IPS-20b (cell line): ENCODE results near the gene ACTN2.

ENCODE experiments used
- H3K27ac ChIP-seq: one replicate; pipeline ENCODE4 v1.5.1; 2013; ENCODE audit warnings: low read length
- H3K27me3 ChIP-seq: 2 replicates; pipeline ENCODE4 v1.6.1; 2013; ENCODE audit warnings: mild to moderate bottlenecking, low read length, inconsistent platforms; ENCODE audit not compliant: insufficient read depth
- H3K36me3 ChIP-seq: 2 replicates; pipeline ENCODE4 v1.6.1; 2013; ENCODE audit warnings: low read depth, mild to moderate bottlenecking, inconsistent platforms, low read length, moderate library complexity; ENCODE audit not compliant: insufficient read depth
- H3K4me1 ChIP-seq: 2 replicates; pipeline ENCODE4 v1.6.1; 2013; ENCODE audit warnings: mild to moderate bottlenecking, control low read depth, inconsistent platforms, low read length, moderate library complexity; ENCODE audit not compliant: insufficient read depth
- H3K4me3 ChIP-seq: 2 replicates; pipeline ENCODE4 v1.5.1; 2013; ENCODE audit warnings: mild to moderate bottlenecking, low read length, inconsistent platforms
- H3K9ac ChIP-seq: 2 replicates; pipeline ENCODE4 v1.6.1; 2013; ENCODE audit warnings: low read depth, mild to moderate bottlenecking, inconsistent platforms, low read length, moderate library complexity
- H3K9me3 ChIP-seq: 2 replicates; pipeline ENCODE4 v1.6.1; 2013; ENCODE audit warnings: mild to moderate bottlenecking, low read depth, low read length, inconsistent platforms; ENCODE audit not compliant: insufficient read depth

The ACTN2 gene

DNA sequence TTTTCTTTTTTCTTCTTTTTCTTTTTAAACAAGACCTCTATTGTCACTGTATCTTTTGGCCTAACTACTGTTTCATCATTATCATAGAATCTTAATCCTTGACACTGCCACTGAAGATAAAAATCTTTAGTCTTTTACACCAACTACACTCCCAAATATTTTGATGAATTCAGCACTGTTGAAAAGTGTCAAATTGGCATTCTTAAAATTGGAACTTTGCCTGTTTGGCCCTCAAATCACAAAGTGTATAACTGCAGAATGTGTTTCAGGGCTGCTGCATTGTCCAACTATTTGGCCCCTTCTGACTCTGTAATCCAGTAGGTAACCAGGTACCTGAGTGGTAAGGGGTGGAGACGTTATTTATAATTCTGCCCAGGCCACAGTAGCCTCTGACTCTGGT is 34.3 kb downstream of the ACTN2 start:
- Histone ChIP-seq H3K36me3 (no peaks in the 10 kb centered on the region), H3K9me3 (no peaks in the 10 kb centered on the region), H3K4me3 (no peak overlapping the region), H3K27ac (no peak overlapping the region), H3K9ac (no peak overlapping the region), H3K27me3 (no peaks in the 10 kb centered on the region), H3K4me1 (no peaks in the 10 kb centered on the region)

DNA sequence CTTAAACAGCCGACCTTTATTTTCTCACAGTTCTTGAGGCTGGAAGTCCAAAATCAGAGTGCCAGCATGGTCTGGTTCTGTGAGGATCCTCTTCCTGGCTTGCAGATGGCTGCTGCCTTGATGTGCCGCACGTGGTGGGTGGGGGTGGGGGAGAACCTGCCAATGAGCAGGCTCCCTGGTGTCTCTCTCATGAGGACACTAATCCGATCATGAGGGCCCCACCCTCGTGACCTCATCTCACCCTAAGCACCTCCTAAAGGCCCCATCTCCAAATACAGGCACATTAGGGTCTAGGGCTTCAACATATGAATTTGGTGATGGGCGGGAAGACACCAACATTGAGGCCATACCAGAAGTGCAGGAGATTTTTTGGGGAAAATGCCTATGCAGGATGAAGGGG is 37.8 kb downstream of the ACTN2 start:
- H3K4me1 ChIP-seq = no peaks in the 10 kb centered on the region
- no peak overlapping the region for H3K9ac ChIP-seq
- no peak overlapping the region for H3K27ac ChIP-seq
- no peaks in the 10 kb centered on the region for H3K27me3 ChIP-seq
- H3K9me3 ChIP-seq = no peaks in the 10 kb centered on the region
- H3K36me3 ChIP-seq = no peaks in the 10 kb centered on the region
- no peak overlapping the region for H3K4me3 ChIP-seq

DNA sequence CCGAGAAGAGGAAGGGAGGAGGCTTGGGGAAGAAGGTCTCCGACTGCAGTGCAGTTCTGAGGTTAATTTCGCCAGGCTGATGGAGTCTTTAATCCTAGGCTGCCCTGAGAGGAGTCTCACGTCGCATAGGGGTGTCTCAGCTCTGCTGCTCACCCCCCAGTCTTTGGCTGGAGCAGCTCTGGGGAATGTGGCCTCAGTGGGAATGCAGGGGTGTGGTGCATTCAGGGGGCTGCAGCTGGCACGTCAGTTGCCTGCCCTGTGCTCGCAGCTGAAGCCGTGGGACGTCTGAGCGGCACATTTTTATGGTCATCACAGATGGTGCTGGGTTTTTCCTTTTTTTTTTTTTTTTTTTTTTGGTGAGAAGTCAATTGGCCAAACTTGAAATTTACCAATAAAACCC is 38.2 kb downstream of the ACTN2 start:
- no peak overlapping the region for H3K27ac ChIP-seq
- no peak overlapping the region for H3K9ac ChIP-seq
- H3K36me3 ChIP-seq = no peaks in the 10 kb centered on the region
- H3K27me3 ChIP-seq = no peaks in the 10 kb centered on the region
- H3K9me3 ChIP-seq = no peaks in the 10 kb centered on the region
- no peaks in the 10 kb centered on the region for H3K4me1 ChIP-seq
- H3K4me3 ChIP-seq = no peak overlapping the region

DNA sequence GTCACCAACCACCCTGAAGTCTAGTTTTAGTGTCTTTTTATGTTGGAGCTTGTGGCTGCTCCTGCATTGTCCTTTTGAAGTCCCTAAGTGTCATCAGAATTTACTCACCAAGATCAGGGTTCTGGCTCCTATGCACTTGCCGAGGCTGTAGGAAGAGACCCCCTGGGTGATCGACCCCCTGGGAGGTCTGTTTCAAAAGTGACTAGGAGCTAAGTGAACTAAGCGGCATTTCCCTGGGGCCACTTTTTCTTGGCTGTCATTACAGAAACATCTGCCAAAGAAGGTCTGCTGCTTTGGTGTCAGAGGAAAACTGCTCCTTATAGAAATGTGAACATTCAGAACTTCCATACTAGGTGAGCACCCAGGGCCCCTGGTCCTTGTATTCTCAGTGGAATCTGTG is 39.4 kb downstream of the ACTN2 start:
- Histone ChIP-seq H3K27me3 (no peaks in the 10 kb centered on the region), H3K4me3 (no peak overlapping the region), H3K36me3 (no peaks in the 10 kb centered on the region), H3K4me1 (no peaks in the 10 kb centered on the region), H3K27ac (no peak overlapping the region), H3K9me3 (no peaks in the 10 kb centered on the region), H3K9ac (no peak overlapping the region)

DNA sequence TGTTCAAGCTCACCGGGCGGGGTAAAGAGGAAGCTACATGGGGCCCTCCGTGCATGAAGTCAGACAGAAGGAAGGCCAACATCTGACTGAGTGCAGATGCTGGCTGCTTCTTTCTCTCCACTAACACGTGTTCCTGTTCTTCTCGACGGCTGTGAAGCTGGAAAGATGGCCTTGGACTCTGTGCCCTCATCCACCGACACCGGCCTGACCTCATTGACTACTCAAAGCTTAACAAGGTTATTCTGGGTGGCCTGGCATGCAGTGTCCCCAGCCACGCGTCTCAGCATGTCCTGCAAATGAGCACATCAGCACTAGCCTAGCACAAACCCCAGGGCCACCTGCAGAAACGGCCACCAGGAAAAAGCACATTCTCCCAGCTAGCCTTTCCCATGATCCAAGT is 41.2 kb downstream of the ACTN2 start:
- H3K9ac ChIP-seq = no peak overlapping the region
- no peak overlapping the region for H3K27ac ChIP-seq
- H3K4me1 ChIP-seq = no peaks in the 10 kb centered on the region
- H3K36me3 ChIP-seq = no peaks in the 10 kb centered on the region
- no peaks in the 10 kb centered on the region for H3K9me3 ChIP-seq
- no peak overlapping the region for H3K4me3 ChIP-seq
- no peaks in the 10 kb centered on the region for H3K27me3 ChIP-seq

DNA sequence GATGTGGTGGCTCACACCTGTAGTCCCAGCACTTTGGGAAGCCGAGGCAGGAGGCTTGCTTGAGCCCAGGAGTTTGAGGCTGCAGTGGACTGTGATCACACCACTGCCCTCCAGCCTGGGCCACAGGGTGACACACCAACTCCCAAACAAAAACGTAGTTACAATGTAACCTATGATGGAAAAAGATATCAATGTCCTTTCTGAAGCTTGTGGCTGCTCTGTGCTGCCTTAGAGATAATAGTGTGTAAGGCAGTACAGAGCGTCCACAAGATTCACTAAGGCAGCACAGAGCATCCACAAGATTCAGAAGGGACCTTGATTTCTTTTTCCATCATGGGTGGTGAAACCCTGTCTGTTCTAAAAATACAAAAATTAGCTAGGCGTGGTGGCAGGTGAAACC is 42.5 kb downstream of the ACTN2 start:
- no peaks in the 10 kb centered on the region for H3K9me3 ChIP-seq
- no peaks in the 10 kb centered on the region for H3K36me3 ChIP-seq
- H3K4me3 ChIP-seq = no peak overlapping the region
- H3K4me1 ChIP-seq = no peaks in the 10 kb centered on the region
- H3K27ac ChIP-seq = no peak overlapping the region
- H3K9ac ChIP-seq = no peak overlapping the region
- no peaks in the 10 kb centered on the region for H3K27me3 ChIP-seq

- peaks cover 5% of the 10 kb centered on the region; the same call in 1 of the 2 replicates for H3K4me1 ChIP-seq
- no peak overlapping the region for H3K4me3 ChIP-seq
Observed at GRCh38 chr1:236733653-236734052, 47.4 kb downstream of the ACTN2 start.

DNA sequence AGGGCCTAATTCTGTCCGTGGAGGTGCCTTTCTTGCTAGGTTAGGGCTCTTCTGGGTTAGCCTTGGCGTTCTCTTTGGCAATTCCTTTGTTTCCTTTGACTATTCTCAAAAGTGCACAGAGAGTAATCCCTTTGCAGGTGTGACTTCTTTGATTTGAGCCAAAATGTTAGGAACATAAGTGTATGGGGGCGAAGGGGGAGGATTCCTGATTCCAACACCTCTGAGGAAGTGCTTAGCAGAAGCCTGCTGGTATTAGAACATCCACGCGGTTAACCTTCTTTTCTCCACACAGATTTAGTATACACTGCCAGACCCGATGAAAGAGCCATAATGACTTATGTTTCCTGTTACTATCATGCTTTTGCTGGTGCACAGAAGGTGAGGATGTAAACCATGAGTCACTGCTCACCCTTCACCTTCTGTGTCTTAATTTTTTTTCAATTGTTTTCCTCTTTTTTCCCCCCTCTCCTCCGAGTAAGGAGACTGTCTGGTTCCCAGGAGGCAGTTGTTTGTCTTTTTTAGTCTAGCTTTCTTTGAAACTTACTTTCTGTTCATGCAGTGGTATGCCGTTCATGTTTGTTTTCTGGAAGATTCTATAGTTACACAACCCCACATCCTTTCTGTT is 48.0 kb downstream of the ACTN2 start:
- Histone ChIP-seq H3K4me3 (no peak overlapping the region), H3K4me1 (peaks cover 6% of the 10 kb centered on the region; the same call in 1 of the 2 replicates), H3K27ac (no peak overlapping the region), H3K27me3 (no peaks in the 10 kb centered on the region), H3K9me3 (no peaks in the 10 kb centered on the region), H3K9ac (no peak overlapping the region), H3K36me3 (no peaks in the 10 kb centered on the region)

More at GRCh38 chr1:236733653-236734052, 47.4 kb downstream of the ACTN2 start:
- H3K36me3 ChIP-seq = no peaks in the 10 kb centered on the region
- H3K27ac ChIP-seq = no peak overlapping the region
- H3K9ac ChIP-seq = no peak overlapping the region
- H3K27me3 ChIP-seq = no peaks in the 10 kb centered on the region
- no peaks in the 10 kb centered on the region for H3K9me3 ChIP-seq

GRCh38 chr1:236736761-236737160 is 50.5 kb downstream of the ACTN2 start:
- Histone ChIP-seq H3K36me3 (no peaks in the 10 kb centered on the region), H3K9ac (no peak overlapping the region), H3K27me3 (no peaks in the 10 kb centered on the region), H3K4me1 (peaks cover 6% of the 10 kb centered on the region; the same call in 1 of the 2 replicates), H3K4me3 (no peak overlapping the region), H3K27ac (no peak overlapping the region), H3K9me3 (no peaks in the 10 kb centered on the region)

- peaks cover 4% of the 10 kb centered on the region; the same call in 1 of the 2 replicates for H3K4me1 ChIP-seq
- H3K27ac ChIP-seq = no peak overlapping the region
- no peaks in the 10 kb centered on the region for H3K9me3 ChIP-seq
- no peak overlapping the region for H3K9ac ChIP-seq
- 0 out of 2 replicates have a peak, but pooled peaks cover 8% of the 10 kb centered on the region for H3K36me3 ChIP-seq
- H3K4me3 ChIP-seq = no peak overlapping the region
- no peaks in the 10 kb centered on the region for H3K27me3 ChIP-seq
Observed at GRCh38 chr1:236741753-236742152, 55.5 kb downstream of the ACTN2 start.

GRCh38 chr1:236742421-236743160 is 56.3 kb downstream of the ACTN2 start:
- Histone ChIP-seq H3K9me3 (no peaks in the 10 kb centered on the region), H3K27ac (no peak overlapping the region), H3K4me1 (peaks cover 3% of the 10 kb centered on the region; the same call in 1 of the 2 replicates), H3K9ac (no peak overlapping the region), H3K27me3 (no peaks in the 10 kb centered on the region), H3K36me3 (0 out of 2 replicates have a peak, but pooled peaks cover 8% of the 10 kb centered on the region), H3K4me3 (no peak overlapping the region)

DNA sequence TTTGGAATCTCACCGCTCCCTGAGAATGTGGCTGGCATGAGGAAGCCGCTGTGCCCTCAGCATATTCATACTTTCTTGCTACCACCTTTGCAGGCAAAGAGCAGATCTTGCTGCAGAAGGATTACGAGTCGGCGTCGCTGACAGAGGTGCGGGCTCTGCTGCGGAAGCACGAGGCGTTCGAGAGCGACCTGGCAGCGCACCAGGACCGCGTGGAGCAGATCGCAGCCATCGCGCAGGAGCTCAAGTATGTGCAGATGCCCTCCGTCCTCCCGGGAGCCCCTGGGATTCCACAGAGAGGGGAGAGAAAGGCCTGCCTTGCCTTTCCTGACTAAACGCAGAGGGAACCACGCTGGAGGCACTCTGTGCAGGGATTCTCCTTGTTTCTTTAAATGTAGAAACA is 58.2 kb downstream of the ACTN2 start:
- H3K27ac ChIP-seq = no peak overlapping the region
- no peak overlapping the region for H3K9ac ChIP-seq
- H3K4me3 ChIP-seq = no peak overlapping the region
- peaks cover 8% of the 10 kb centered on the region; the same call in 1 of the 2 replicates for H3K36me3 ChIP-seq
- H3K27me3 ChIP-seq = no peaks in the 10 kb centered on the region
- H3K4me1 ChIP-seq = no peaks in the 10 kb centered on the region
- no peaks in the 10 kb centered on the region for H3K9me3 ChIP-seq
